GM18909 (cell line): ENCODE measurements around the gene LMOD2.

Source experiments
- ATAC-seq: cut with Tn5 transposase; IDR thresholded peaks from one replicate; pipeline ENCODE4 v1.9.1; 2021; ENCODE audit warnings: mild to moderate bottlenecking; ENCODE audit not compliant: unreplicated experiment, poor library complexity

Gene LMOD2

GRCh38 chr7:123666492-123666891, 10.8 kb downstream of the LMOD2 start:
- ATAC-seq: no peak

- ATAC-seq: no peak
Observed at GRCh38 chr7:123669485-123669884, 13.8 kb downstream of the LMOD2 start.

GRCh38 chr7:123673137-123673732, 17.6 kb downstream of the LMOD2 start:
- ATAC-seq: no peak

GRCh38 chr7:123673752-123674398, 18.2 kb downstream of the LMOD2 start:
- ATAC-seq: no peak

GRCh38 chr7:123674399-123675180, 18.9 kb downstream of the LMOD2 start:
- ATAC-seq: no peak

- no peak for ATAC-seq
Observed at GRCh38 chr7:123675181-123675473, 19.5 kb downstream of the LMOD2 start.

GRCh38 chr7:123677061-123677715, 21.5 kb downstream of the LMOD2 start:
- ATAC-seq: no peak

- ATAC-seq: no peak
Observed at GRCh38 chr7:123679614-123680013, 23.9 kb downstream of the LMOD2 start.

GRCh38 chr7:123680580-123680979, 24.9 kb downstream of the LMOD2 start:
- ATAC-seq: no peak

- ATAC-seq: no peak
Observed at GRCh38 chr7:123681561-123681960, 25.9 kb downstream of the LMOD2 start.

GRCh38 chr7:123682690-123683089, 27.0 kb downstream of the LMOD2 start:
- peak; percentile 71 for ATAC-seq

GRCh38 chr7:123687161-123687560, 31.5 kb downstream of the LMOD2 start:
- no peak for ATAC-seq

GRCh38 chr7:123687727-123688126, 32.1 kb downstream of the LMOD2 start:
- ATAC-seq: no peak

GRCh38 chr7:123689250-123689649, 33.6 kb downstream of the LMOD2 start:
- ATAC-seq: no peak

- no peak for ATAC-seq
Observed at GRCh38 chr7:123690550-123690949, 34.9 kb downstream of the LMOD2 start.

GRCh38 chr7:123692471-123692877, 36.8 kb downstream of the LMOD2 start:
- no peak for ATAC-seq

GRCh38 chr7:123695944-123696677, 40.4 kb downstream of the LMOD2 start:
- no peak for ATAC-seq

- ATAC-seq: no peak
Observed at GRCh38 chr7:123705211-123705901, 49.7 kb downstream of the LMOD2 start.

GRCh38 chr7:123709525-123709924, 53.9 kb downstream of the LMOD2 start:
- no peak for ATAC-seq

- no peak for ATAC-seq
Observed at GRCh38 chr7:123710683-123711082, 55.0 kb downstream of the LMOD2 start.
